K562 (cell line): ENCODE data around the gene TRIM27. TPM values are rescaled to one million over a fixed set of nuclear protein-coding genes. Genes with fewer than 3 reads are reported as not detected.

Experiments
- ARID3B ChIP-seq: fragments of 250-450 bp; sonication (Bioruptor Pico); IDR thresholded peaks from 2 replicates; pipeline ENCODE4 v1.4.0; 2020; ENCODE audit warnings: borderline replicate concordance
- ATF1 ChIP-seq, 2 experiments: fragments of 450-650 bp in 1 of 2; IDR thresholded peaks; 2 replicates each; pipeline ENCODE4 v1.6.1; 2016; ENCODE audit warnings: missing compliant biosample characterization in 1 of 2, missing genetic modification characterization in 1 of 2
- COPS2 ChIP-seq: fragments of 450-650 bp; conservative IDR thresholded peaks from 2 replicates; pipeline ENCODE4 v1.6.1; 2016; ENCODE audit warnings: mild to moderate bottlenecking, moderate library complexity
- CREM ChIP-seq: IDR thresholded peaks from 2 replicates; pipeline ENCODE4 v1.6.1; 2014; ENCODE audit warnings: antibody characterized with exemption, low read depth
- E4F1 ChIP-seq: fragments of 250-450 bp; sonication (Bioruptor Pico); IDR thresholded peaks from 2 replicates; pipeline ENCODE4 v1.5.0; 2021; ENCODE audit warnings: mild to moderate bottlenecking, borderline replicate concordance
- ILF3 ChIP-seq: fragments of 450-650 bp; IDR thresholded peaks from 2 replicates; pipeline ENCODE4 v1.6.1; 2018; ENCODE audit warnings: antibody characterized with exemption, mild to moderate bottlenecking, moderate library complexity, borderline replicate concordance
- ILK ChIP-seq: fragments of 450-650 bp; IDR thresholded peaks from 2 replicates; pipeline ENCODE4 v1.6.1; 2016; ENCODE audit warnings: missing genetic modification characterization, low read depth, mild to moderate bottlenecking, missing compliant biosample characterization, moderate library complexity, borderline replicate concordance
- NCOA4 ChIP-seq: fragments of 450-650 bp; IDR thresholded peaks from 2 replicates; pipeline ENCODE4 v1.6.1; 2018; ENCODE audit warnings: mild to moderate bottlenecking; ENCODE audit not compliant: partially characterized antibody
- NONO ChIP-seq, 2 experiments: fragments of 200-400 bp in 1 of 2; fragments of 450-650 bp in 1 of 2; formaldehyde crosslinking in 1 of 2; IDR thresholded peaks; 2 replicates each; pipeline ENCODE4 v1.6.1; 2017; ENCODE audit warnings: low read depth in 2 of 2, mild to moderate bottlenecking in 2 of 2, moderate library complexity in 2 of 2, low read length in 1 of 2
- PML ChIP-seq: IDR thresholded peaks from 2 replicates; pipeline ENCODE4 v1.6.1; 2012; ENCODE audit warnings: low read length, inconsistent platforms
- POU5F1 ChIP-seq: fragments of 150-350 bp; IDR thresholded peaks from 2 replicates; pipeline ENCODE4 v1.6.1; 2014; ENCODE audit warnings: borderline replicate concordance, low read length, low read depth, mild to moderate bottlenecking; ENCODE audit not compliant: partially characterized antibody
- TAF9B ChIP-seq: fragments of 450-650 bp; IDR thresholded peaks from 2 replicates; pipeline ENCODE4 v1.6.1; 2018; ENCODE audit warnings: mild to moderate bottlenecking; ENCODE audit not compliant: partially characterized antibody
- ZNF282 ChIP-seq: sonication (generic); formaldehyde crosslinking; IDR thresholded peaks from 2 replicates; pipeline ENCODE4 v1.8.1; 2023; ENCODE audit warnings: missing genetic modification reagents
- ZNF41 ChIP-seq: fragments of 250-450 bp; sonication (Bioruptor Pico); conservative IDR thresholded peaks from 2 replicates; pipeline ENCODE4 v1.4.0; 2020; ENCODE audit warnings: mild to moderate bottlenecking
- ZNF75A ChIP-seq: fragments of 450-650 bp; formaldehyde crosslinking; IDR thresholded peaks from 2 replicates; pipeline ENCODE4 v1.4.0; 2020; ENCODE audit warnings: mild to moderate bottlenecking
- ZZZ3 ChIP-seq: fragments of 450-650 bp; IDR thresholded peaks from 2 replicates; pipeline ENCODE4 v1.6.1; 2016; ENCODE audit warnings: antibody characterized with exemption, mild to moderate bottlenecking, moderate library complexity
- polyA plus RNA-seq, 8 experiments: library from polyadenylated mRNA; depleted of rRNA in 4 of 8; stranded (reverse) in 5 of 8; unstranded in 3 of 8; fragments of >200 nt; fragmentation: Nextera tagmentation in 2 of 8; fragmentation: Illumina TruSeq in 1 of 8; extraction: Ambion mirVana in 2 of 8; extraction: Trizol in 1 of 8; gene quantifications; 2 replicates each; pipeline versions ENCODE4 v1.2.1 to v1.2.3, GENCODE V29; 2011 to 2014; ENCODE audit warnings: inconsistent platforms in 1 of 8, missing spikeins in 1 of 8
- total RNA-seq, 7 experiments: library from RNA; depleted of rRNA in 6 of 7; stranded (reverse); fragments of >200 nt in 6 of 7; fragmentation: Illumina TruSeq in 2 of 7; extraction: Trizol in 2 of 7; gene quantifications; 2 replicates each; pipeline versions ENCODE4 v1.2.1 to v1.2.3, GENCODE V29; 2011 to 2021; ENCODE audit warnings: low replicate concordance in 1 of 7
- TF ChIP-seq, protein P1 (sequence below): fragments of 250-450 bp; sonication (Bioruptor Pico); IDR thresholded peaks from 2 replicates; pipeline ENCODE4 v1.4.0; 2020
- TF ChIP-seq, protein P2 (sequence below): sonication (generic); formaldehyde crosslinking; IDR thresholded peaks from 2 replicates; pipeline ENCODE4 v1.8.1; 2023; ENCODE audit warnings: mild to moderate bottlenecking, missing genetic modification reagents

The TRIM27 gene
- total and polyA plus RNA-seq, 9 of the 15 experiments (the other 6 are each of a cell fraction or from before 2014, with no cell fraction given), result 37.7 to 235 (median 122) TPM

DNA sequence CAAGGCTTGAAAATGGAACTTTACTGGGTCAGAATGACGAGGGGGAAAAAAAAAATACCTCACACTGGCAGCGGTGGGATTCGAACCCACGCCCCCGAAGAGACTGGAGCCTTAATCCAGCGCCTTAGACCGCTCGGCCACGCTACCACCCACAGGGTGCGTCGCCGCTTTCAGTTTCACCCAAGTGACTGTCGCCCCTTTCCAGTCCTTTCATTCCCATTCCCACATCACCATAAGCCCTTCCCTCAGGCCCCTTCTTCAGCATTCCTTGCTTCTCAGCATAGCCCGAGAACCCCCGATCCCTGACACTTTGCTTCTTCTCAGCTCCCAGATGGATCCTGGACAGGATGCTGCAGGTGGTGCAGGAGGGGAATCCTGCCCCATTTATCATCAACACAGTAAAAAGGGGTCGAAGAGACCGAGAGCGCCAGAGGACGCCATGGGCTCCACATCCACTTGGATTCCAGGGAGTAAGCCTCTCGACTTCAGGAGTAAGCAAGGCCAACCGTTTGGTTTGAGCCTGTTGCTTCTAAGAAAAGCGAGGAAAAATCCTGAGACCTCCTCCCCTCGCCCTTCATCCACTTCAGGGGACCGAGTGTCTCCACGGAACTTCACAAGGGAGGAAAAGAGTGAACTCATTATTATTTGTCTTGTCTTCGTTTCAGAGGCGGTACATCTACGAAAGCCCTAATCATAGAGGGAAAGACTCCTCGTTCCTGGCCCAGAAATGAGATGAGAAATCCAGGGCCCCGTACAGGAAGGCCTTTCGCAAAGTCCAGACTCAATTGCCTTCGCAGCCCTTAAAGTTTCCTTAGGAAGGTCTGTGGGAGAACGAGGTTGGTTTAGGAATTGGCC, 20.0 kb upstream of the TRIM27 start (continued):
- TF ChIP-seq E4F1 (CRISPR knock-in tag) (no peak), NONO (IDR thresholded peaks at IDR 0.05; ENCODE audit: low read depth in 2 of 2, low read length in 1 of 2) (no peak), ILF3 (no peak; the same call in 1 of the 2 replicates), ZNF41 (CRISPR knock-in tag) (no peak), POU5F1 (no peak), ARID3B (no peak), ILK (tag) (no peak), ZZZ3 (no peak), ZNF282 (no peak), TAF9B (no peak), NCOA4 (no peak), PML (no peak; the same call in 1 of the 2 replicates), COPS2 (no peak), ATF1 (CRISPR knock-in tag; IDR thresholded peaks at IDR 0.05) (no peak), ATF1 (tag; IDR thresholded peaks at IDR 0.05) (peak; percentile 90), CREM (peak; percentile 91), ZNF75A (CRISPR knock-in tag) (no peak)
- TF ChIP-seq, protein P1, sequence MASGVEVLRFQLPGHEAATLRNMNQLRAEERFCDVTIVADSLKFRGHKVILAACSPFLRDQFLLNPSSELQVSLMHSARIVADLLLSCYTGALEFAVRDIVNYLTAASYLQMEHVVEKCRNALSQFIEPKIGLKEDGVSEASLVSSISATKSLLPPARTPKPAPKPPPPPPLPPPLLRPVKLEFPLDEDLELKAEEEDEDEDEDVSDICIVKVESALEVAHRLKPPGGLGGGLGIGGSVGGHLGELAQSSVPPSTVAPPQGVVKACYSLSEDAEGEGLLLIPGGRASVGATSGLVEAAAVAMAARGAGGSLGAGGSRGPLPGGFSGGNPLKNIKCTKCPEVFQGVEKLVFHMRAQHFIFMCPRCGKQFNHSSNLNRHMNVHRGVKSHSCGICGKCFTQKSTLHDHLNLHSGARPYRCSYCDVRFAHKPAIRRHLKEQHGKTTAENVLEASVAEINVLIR, result no peak
- TF ChIP-seq, protein P2, sequence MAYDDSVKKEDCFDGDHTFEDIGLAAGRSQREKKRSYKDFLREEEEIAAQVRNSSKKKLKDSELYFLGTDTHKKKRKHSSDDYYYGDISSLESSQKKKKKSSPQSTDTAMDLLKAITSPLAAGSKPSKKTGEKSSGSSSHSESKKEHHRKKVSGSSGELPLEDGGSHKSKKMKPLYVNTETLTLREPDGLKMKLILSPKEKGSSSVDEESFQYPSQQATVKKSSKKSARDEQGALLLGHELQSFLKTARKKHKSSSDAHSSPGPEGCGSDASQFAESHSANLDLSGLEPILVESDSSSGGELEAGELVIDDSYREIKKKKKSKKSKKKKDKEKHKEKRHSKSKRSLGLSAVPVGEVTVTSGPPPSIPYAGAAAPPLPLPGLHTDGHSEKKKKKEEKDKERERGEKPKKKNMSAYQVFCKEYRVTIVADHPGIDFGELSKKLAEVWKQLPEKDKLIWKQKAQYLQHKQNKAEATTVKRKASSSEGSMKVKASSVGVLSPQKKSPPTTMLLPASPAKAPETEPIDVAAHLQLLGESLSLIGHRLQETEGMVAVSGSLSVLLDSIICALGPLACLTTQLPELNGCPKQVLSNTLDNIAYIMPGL (CRISPR knock-in tag), result peak; percentile 99
